22Rv1 (cell line): Measurements from ENCODE around the gene NLRC3.

Experiments
- H3K27ac ChIP-seq: fragments of 450-650 bp; 2 replicates; pipeline ENCODE4 v1.5.1; 2017
- ZFX ChIP-seq: fragments of 450-650 bp; IDR thresholded peaks from 2 replicates; pipeline ENCODE4 v1.6.1; 2017; ENCODE audit warnings: antibody characterized with exemption, borderline replicate concordance
- TF ChIP-seq, protein P1 (sequence below): fragments of 450-650 bp; IDR thresholded peaks from 2 replicates; pipeline ENCODE4 v1.5.1; 2017; ENCODE audit warnings: mild to moderate bottlenecking

The NLRC3 gene

DNA sequence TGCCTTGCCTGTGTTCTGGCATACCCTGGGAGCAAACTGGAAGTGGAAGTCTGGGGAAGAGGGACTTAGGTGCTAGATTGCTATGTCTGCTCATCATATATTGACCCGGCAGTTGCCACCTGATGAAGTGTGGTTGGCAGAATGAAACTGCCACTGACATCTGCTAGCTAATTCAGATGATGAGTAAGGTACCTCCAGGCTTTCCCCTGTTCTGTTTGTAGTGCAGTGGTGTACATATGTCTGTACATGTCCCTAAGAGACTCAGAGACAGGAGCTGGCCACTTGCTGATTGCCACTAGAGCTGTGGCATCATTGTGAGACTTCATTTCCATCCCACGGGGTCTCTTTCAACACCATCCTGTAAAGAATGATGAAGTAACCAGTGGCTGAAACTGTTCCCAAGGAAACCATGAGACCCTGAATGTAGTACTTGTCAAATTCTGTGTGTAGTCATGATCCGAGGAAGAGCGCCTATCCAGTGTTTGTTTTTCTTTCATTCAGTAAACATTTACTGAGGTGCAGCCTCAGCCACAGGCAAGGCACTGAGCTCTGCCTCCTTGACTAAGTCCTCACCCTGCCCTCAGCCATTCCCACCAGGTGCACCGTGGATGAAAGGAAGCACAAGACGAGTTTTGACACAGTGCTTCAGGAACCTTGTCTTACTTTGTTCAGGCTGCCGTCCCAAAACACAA lies 63.2 kb downstream of the NLRC3 start:
- H3K27ac ChIP-seq: peak overlapping the region; percentile 35; the same call in 1 of the 2 replicates
- TF ChIP-seq, protein P1, sequence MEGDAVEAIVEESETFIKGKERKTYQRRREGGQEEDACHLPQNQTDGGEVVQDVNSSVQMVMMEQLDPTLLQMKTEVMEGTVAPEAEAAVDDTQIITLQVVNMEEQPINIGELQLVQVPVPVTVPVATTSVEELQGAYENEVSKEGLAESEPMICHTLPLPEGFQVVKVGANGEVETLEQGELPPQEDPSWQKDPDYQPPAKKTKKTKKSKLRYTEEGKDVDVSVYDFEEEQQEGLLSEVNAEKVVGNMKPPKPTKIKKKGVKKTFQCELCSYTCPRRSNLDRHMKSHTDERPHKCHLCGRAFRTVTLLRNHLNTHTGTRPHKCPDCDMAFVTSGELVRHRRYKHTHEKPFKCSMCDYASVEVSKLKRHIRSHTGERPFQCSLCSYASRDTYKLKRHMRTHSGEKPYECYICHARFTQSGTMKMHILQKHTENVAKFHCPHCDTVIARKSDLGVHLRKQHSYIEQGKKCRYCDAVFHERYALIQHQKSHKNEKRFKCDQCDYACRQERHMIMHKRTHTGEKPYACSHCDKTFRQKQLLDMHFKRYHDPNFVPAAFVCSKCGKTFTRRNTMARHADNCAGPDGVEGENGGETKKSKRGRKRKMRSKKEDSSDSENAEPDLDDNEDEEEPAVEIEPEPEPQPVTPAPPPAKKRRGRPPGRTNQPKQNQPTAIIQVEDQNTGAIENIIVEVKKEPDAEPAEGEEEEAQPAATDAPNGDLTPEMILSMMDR: no peak
- no peak for TF ChIP-seq ZFX

DNA sequence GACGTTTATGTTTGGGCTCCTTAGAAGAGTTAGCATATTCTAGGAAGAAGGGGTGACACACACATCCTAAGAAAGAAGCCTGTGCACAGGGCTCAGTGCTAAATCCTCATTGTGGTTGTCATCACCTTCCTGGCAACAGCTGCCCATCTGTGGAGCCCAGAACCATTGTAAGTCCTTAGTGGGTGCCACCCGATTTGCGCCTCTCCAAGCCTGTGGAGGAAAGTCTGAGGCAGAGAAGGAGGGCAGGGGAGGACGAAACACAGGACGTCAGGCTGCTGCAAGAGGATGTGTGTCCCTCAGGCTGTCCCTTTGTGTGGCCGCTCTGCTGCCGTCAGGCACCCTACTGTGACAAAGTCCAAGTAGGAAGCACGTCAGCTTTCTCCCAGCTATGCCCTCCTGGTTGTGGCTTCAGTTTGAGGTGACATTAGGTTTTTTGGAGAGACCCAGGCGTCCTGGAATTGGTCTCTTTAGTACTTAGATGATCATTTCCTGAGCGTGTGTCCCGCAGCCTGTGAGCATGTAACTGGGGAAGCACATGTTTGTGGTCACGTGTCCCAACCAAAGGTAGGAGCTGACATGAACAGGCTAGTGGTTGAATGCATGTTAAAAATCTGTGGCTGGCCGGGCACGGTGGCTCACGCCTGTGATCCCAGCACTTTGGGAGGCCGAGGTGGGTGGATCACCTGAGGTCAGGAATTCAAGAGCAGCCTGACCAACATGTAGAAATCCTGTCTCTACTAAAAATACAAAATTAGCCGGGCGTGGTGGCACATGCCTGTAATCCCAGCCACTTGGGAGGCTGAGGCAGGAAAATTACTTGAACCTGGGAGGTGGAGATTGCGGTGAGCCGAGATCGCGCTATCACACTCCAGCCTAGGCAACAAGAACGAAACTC lies 65.7 kb downstream of the NLRC3 start:
- TF ChIP-seq, protein P1: no peak
- no peak for TF ChIP-seq ZFX
- no peak overlapping the region for H3K27ac ChIP-seq

DNA sequence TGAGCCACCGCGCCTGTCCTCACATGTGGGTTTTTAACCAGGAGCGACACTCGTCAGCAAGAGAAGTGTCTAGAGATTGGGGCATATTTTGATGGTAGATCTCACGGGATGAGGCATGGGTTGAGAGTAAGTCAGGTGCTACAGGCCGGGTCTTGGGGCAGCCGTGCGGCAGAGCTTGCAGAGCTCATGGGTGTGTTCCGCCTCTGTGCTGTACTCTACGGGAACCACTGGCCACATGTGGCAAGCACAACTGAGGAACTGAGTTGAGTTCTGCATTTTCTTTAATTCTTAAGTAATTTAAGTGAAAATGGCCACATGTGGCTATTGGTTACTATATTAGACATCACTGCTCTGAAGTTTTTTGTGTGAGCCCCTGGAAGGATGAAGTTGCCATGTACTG lies 66.8 kb downstream of the NLRC3 start:
- TF ChIP-seq, protein P1: no peak
- no peak for TF ChIP-seq ZFX
- no peak overlapping the region for H3K27ac ChIP-seq

DNA sequence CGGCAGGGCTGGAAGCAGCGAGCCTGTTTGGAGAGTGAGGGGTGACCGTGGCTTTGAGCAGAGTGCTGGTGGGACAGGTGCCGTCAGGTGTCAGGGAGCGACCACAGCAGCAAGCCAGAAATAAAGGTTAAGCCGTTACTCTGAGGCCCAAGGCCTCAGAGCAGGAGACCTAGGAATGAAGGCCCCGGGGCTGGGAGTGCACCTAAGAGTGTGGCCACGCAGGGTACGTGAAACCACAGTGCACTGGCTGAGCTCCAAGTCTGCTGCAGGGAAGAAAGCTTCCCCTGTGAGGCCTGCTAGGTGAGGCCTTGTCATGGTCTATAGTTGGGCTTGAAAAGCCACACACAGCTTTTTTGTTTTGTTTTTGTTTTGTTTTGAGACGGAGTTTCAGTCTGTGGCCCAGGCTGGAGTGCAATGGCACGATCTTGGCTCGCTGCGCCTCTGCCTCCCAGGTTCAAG lies 67.7 kb downstream of the NLRC3 start:
- TF ChIP-seq, protein P1: no peak
- TF ChIP-seq ZFX: no peak
- no peak overlapping the region for H3K27ac ChIP-seq

DNA sequence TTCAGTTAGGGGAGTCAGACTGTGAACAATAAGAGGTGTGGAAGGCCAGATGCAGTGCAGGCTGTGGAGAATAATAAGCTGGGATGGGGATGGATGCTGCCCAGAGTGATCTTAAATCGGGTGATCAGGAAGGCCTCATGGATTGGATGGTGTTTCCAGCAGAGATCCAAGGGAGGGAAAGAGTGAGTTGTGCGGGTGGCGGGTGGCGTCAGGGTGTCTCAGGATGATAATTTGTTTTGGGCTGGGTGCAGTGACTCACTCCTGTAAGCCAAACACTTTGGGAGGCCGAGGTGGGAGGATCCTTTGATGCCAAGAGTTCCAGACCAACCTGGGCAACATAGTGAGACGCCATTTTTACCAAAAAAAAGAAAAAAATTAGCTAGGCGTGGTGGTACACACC lies 68.5 kb downstream of the NLRC3 start:
- no peak for TF ChIP-seq ZFX
- TF ChIP-seq, protein P1: no peak
- no peak overlapping the region for H3K27ac ChIP-seq

DNA sequence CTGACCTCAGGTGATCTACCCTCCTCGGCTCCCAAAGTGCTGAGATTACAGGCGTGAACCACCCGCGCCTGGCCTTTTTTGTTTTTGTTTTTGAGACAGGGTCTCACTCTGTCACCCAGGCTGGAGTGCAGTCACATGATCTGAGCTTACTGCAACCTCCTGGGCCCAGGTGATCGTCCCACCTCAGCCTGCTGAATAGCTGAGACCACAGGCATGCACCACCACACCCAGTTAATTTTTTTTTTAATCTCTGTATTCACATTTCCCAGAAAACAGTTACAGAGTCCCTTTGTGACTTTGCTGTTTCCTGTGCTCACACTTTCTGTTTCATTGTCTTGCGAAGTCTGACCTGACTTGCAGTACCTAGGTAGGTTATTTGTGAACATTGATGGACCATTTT lies 73.7 kb downstream of the NLRC3 start:
- no peak overlapping the region for H3K27ac ChIP-seq

More for the DNA sequence above, 73.7 kb downstream of the NLRC3 start:
- TF ChIP-seq ZFX: no peak
- TF ChIP-seq, protein P1: no peak
